ENCODE results near the gene CDC6.

Gene CDC6

DNA sequence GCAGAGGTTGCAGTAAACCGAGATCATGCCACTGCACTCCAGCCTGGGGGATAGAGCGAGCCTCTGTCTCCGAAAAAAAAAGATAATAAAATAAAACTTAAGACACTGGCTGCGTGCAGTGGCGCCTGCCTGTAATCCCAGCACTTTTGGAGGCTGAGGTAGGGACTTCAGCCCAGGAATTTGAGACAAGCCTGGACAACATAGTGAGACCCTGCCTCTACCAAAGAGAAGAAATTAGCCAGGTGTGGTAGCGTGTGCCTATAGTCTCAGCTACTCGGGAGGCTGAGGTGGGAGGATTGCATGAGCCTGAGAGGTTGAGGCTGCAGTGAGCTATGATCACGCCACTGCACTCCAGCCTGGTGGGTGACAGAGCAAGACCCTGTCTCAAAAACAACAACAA, 47.9 kb downstream of the CDC6 start:
- CTCF ChIA-PET = interaction anchor here (1.1 to 1.6 kb wide), 2 partner anchors 10 to 32 kb away, joined by 3 to 5 read pairs; no protein-coding TSS in a partner anchor
- Histone ChIP-seq H3K36me3 (ENCODE audit: control insufficient read depth in 2 of 2, insufficient read depth in 1 of 2, low read length in 2 of 2) (peaks cover 0 to 23% of the 10 kb centered on the region in 2 experiments; a peak in 2 of 3 replicates), H3K27ac (ENCODE audit: extremely low read depth, low read depth, low read length) (no peak overlapping the region), H3K4me1 (ENCODE audit: control insufficient read depth, insufficient read depth, low read length) (peaks cover 7% of the 10 kb centered on the region), H3K9me3 (ENCODE audit: control insufficient read depth, insufficient read depth, low read depth, low read length) (no peaks in the 10 kb centered on the region), H3K4me3 (ENCODE audit: low read depth, low read length) (no peak overlapping the region)
- POLR2A ChIA-PET = no interaction called here
- TF ChIP-seq OSR2 (tag by site-specific recombination; IDR thresholded peaks at IDR 0.05) (no peak), ZNF121 (tag by site-specific recombination; IDR thresholded peaks at IDR 0.05) (peak; percentile 72), ZNF548 (tag by site-specific recombination; IDR thresholded peaks at IDR 0.05) (no peak)
- TF ChIP-seq, protein P1, sequence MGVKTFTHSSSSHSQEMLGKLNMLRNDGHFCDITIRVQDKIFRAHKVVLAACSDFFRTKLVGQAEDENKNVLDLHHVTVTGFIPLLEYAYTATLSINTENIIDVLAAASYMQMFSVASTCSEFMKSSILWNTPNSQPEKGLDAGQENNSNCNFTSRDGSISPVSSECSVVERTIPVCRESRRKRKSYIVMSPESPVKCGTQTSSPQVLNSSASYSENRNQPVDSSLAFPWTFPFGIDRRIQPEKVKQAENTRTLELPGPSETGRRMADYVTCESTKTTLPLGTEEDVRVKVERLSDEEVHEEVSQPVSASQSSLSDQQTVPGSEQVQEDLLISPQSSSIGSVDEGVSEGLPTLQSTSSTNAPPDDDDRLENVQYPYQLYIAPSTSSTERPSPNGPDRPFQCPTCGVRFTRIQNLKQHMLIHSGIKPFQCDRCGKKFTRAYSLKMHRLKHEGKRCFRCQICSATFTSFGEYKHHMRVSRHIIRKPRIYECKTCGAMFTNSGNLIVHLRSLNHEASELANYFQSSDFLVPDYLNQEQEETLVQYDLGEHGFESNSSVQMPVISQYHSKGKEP (tag by site-specific recombination; IDR thresholded peaks at IDR 0.05) = no peak

DNA sequence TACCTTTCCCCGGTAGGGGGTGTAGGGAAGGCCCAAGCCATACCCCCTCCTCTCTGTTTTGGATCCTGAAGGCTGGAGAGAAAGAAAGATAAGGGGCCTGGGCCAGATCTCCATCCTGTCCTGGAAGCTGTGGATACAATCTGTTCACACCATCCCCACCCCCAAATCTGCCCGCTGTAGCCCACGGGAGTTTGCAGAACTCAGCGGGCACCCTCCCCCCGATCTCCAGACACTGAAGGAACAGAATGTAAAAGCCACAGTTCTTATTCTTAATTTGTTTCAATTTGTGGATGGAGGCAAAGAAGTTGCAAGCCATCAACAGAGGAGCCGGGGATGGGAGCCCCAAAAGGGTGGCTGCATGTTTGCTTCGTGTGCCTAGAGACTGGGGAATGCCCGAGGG, 49.7 kb downstream of the CDC6 start:
- no peak overlapping the region for H3K4me3 ChIP-seq (ENCODE audit: low read depth, low read length)
- ChIA-PET POLR2A (no interaction called here), CTCF (interaction anchor here (0.7 to 1.0 kb wide), 2 partner anchors 20 to 21 kb away, joined by 3 to 6 read pairs; no protein-coding TSS in a partner anchor)
- H3K36me3 ChIP-seq (ENCODE audit: control insufficient read depth in 2 of 2, insufficient read depth in 1 of 2, low read length in 2 of 2) = peaks cover 0 to 6% of the 10 kb centered on the region in 2 experiments; a peak in 2 of 3 replicates
- H3K9me3 ChIP-seq (ENCODE audit: control insufficient read depth, insufficient read depth, low read depth, low read length) = no peaks in the 10 kb centered on the region
- TF ChIP-seq ZNF610 (tag by site-specific recombination; IDR thresholded peaks at IDR 0.05; ENCODE audit: borderline replicate concordance) = no peak
- no peak for TF ChIP-seq ZFP69B (tag by site-specific recombination; IDR thresholded peaks at IDR 0.05)
- TF ChIP-seq RBAK (tag by site-specific recombination; IDR thresholded peaks at IDR 0.05) = no peak
- TF ChIP-seq ZEB2 (tag by site-specific recombination; IDR thresholded peaks at IDR 0.05) = no peak
- H3K27ac ChIP-seq (ENCODE audit: extremely low read depth, low read depth, low read length) = no peak overlapping the region
- peaks cover 14% of the 10 kb centered on the region for H3K4me1 ChIP-seq (ENCODE audit: control insufficient read depth, insufficient read depth, low read length)

DNA sequence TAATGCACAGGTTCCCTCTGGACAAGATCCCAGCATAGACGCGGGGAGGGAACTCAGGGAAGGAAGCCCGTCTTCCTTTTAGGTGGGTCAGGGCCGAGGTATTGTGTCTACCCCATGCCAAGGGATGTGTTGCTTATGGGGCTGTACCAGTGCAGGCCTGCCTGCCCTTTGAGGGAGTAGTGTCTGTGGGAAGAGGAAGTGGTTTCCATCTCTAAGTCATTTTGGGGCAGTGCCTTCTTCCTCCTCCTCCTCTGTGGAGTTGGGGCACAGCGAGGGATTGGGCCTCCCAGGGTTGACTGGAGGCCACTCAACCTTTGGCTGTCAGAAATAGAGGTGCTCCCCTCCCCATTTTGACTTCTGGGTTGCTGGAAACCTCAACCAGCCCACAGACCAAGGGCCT, 50.4 kb downstream of the CDC6 start:
- peaks cover 0 to 4% of the 10 kb centered on the region in 2 experiments; a peak in 2 of 3 replicates for H3K36me3 ChIP-seq (ENCODE audit: control insufficient read depth in 2 of 2, insufficient read depth in 1 of 2, low read length in 2 of 2)
- no peak overlapping the region for H3K27ac ChIP-seq (ENCODE audit: extremely low read depth, low read depth, low read length)
- CTCF ChIA-PET = interaction anchor here (1.0 kb wide), 1 partner anchor 145 kb away, joined by 3 read pairs; no protein-coding TSS in a partner anchor
- H3K4me3 ChIP-seq (ENCODE audit: low read depth, low read length) = no peak overlapping the region
- POLR2A ChIA-PET = interaction anchor here (1.6 kb wide), 1 partner anchor 12 kb away, joined by 5 read pairs; no protein-coding TSS in a partner anchor
- no peak for TF ChIP-seq ZNF175 (tag by site-specific recombination; IDR thresholded peaks at IDR 0.05)
- no peak for TF ChIP-seq ZBTB8A (tag by site-specific recombination; IDR thresholded peaks at IDR 0.05)
- TF ChIP-seq, protein P2, sequence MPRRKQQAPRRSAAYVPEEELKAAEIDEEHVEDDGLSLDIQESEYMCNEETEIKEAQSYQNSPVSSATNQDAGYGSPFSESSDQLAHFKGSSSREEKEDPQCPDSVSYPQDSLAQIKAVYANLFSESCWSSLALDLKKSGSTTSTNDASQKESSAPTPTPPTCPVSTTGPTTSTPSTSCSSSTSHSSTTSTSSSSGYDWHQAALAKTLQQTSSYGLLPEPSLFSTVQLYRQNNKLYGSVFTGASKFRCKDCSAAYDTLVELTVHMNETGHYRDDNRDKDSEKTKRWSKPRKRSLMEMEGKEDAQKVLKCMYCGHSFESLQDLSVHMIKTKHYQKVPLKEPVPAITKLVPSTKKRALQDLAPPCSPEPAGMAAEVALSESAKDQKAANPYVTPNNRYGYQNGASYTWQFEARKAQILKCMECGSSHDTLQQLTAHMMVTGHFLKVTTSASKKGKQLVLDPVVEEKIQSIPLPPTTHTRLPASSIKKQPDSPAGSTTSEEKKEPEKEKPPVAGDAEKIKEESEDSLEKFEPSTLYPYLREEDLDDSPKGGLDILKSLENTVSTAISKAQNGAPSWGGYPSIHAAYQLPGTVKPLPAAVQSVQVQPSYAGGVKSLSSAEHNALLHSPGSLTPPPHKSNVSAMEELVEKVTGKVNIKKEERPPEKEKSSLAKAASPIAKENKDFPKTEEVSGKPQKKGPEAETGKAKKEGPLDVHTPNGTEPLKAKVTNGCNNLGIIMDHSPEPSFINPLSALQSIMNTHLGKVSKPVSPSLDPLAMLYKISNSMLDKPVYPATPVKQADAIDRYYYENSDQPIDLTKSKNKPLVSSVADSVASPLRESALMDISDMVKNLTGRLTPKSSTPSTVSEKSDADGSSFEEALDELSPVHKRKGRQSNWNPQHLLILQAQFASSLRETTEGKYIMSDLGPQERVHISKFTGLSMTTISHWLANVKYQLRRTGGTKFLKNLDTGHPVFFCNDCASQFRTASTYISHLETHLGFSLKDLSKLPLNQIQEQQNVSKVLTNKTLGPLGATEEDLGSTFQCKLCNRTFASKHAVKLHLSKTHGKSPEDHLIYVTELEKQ (tag by site-specific recombination; IDR thresholded peaks at IDR 0.05; ENCODE audit: borderline replicate concordance) = no peak
- no peak for TF ChIP-seq ZSCAN16 (tag by site-specific recombination; IDR thresholded peaks at IDR 0.05)
- H3K4me1 ChIP-seq (ENCODE audit: control insufficient read depth, insufficient read depth, low read length) = peaks cover 20% of the 10 kb centered on the region
- no peaks in the 10 kb centered on the region for H3K9me3 ChIP-seq (ENCODE audit: control insufficient read depth, insufficient read depth, low read depth, low read length)

Data from HEK293 (cell line).